ENCODE results near the gene BRINP2. TPM values are rescaled to one million over a fixed set of nuclear protein-coding genes. Genes with fewer than 3 reads are reported as not detected.

BRINP2 gene
- total and polyA plus RNA-seq, 2 of the 4 experiments (the other 2 are of a cell fraction), result not detected

- CTCF ChIA-PET, result no interaction called here
- Histone ChIP-seq H3K9me1 (ENCODE audit: insufficient read depth, low read length) (no peaks in the 10 kb centered on the region; the same call in 1 of the 2 replicates), H2BK15ac (ENCODE audit: low read depth, low read length) (no peak overlapping the region), H3K27ac (ENCODE audit: insufficient read depth, low read length) (no peak overlapping the region), H3K4me2 (ENCODE audit: low read depth, low read length) (no peak overlapping the region), H4K20me1 (ENCODE audit: insufficient read depth, low read length) (no peaks in the 10 kb centered on the region), H3K56ac (ENCODE audit: extremely low read depth, insufficient read depth, low read length) (no peak overlapping the region), H3K18ac (ENCODE audit: low read depth, low read length) (no peak overlapping the region), H3K36me3 (ENCODE audit: control insufficient read depth, insufficient read depth, low read length) (no peaks in the 10 kb centered on the region), H3K4ac (ENCODE audit: low read depth, low read length) (no peak overlapping the region), H4K5ac (ENCODE audit: low read depth, low read length) (no peak overlapping the region), H3K9ac (ENCODE audit: low read depth, low read length) (no peak overlapping the region), H4K8ac (ENCODE audit: low read depth in 2 of 2, low read length in 2 of 2) (no peak overlapping the region), H3K27me3 (ENCODE audit: control insufficient read depth, insufficient read depth, low read length) (peaks cover 46% of the 10 kb centered on the region), H2BK5ac (ENCODE audit: low read depth, low read length, poor library complexity, severe bottlenecking) (no peak overlapping the region), H3K23ac (ENCODE audit: low read depth, low read length) (no peak overlapping the region), H2BK120ac (ENCODE audit: low read depth, low read length) (no peak overlapping the region), H2AK9ac (replicated peaks; ENCODE audit: low read depth, low read length, poor library complexity) (no peak overlapping the region), H3K9me3 (ENCODE audit: control insufficient read depth, insufficient read depth, low read length) (no peaks in the 10 kb centered on the region), H3K4me3 (ENCODE audit: insufficient read depth, low read depth, low read length) (no peak overlapping the region), H2AK5ac (ENCODE audit: low read depth, low read length) (no peak overlapping the region), H3K79me1 (ENCODE audit: low read depth in 1 of 2, low read length in 2 of 2) (no peaks in the 10 kb centered on the region), H2BK20ac (ENCODE audit: low read depth, low read length) (no peak overlapping the region), H2AFZ (replicated peaks; ENCODE audit: low read length, poor library complexity) (no peak overlapping the region), H3K4me1 (ENCODE audit: control insufficient read depth, insufficient read depth, low read length) (no peaks in the 10 kb centered on the region), H4K91ac (ENCODE audit: insufficient read depth, low read depth, low read length) (no peak overlapping the region), H3K14ac (replicated peaks; ENCODE audit: low read depth, low read length) (no peak overlapping the region)
- POLR2A ChIA-PET (ENCODE audit: unreplicated experiment), result no interaction called here
- no TSS peak for BruUV-seq (replicated peaks)
- TF ChIP-seq RAD21 (IDR thresholded peaks at IDR 0.05; ENCODE audit: low read length), result no peak
- no peak for TF ChIP-seq POLR2A (IDR thresholded peaks at IDR 0.05; ENCODE audit: low read depth, low read length)
- TF ChIP-seq USF2 (IDR thresholded peaks at IDR 0.05; ENCODE audit: low read depth, low read length), result no peak
- dilution Hi-C loops (cut with HindIII; ENCODE audit: low sequenced_read_pairs, unreplicated experiment) (no loop called here), intact Hi-C loops (cut with micrococcal nuclease) (no loop called here), in situ Hi-C loops (cut with MboI; ENCODE audit: low sequenced_read_pairs) (no loop called here)
- no peak for ATAC-seq (ENCODE audit: low read depth)
- no CpG with 5 or more reads among the region's 6 CpGs for WGBS, 2 experiments (ENCODE audit: extremely low coverage in 2 of 2, insufficient read length in 1 of 2)
- no peak for DNase-seq
These were observed 4.3 kb downstream of the BRINP2 start for GRCh38 chr1:177174921-177175634.

Data from IMR-90 (cell line).